Stimulated activated CD4-positive, alpha-beta T cell treated with anti-CD3 and anti-CD28 coated beads, TNF-alpha, amount 100 ng/mL, for 4 hours (primary cell): ENCODE data around the gene MCM9.
A peak's percentile ranks its signal among the peaks of the same experiment; 100 is the strongest.

Source experiments
- DNase-seq, 3 experiments: peaks; one replicate each; pipeline ENCODE4 v3.0.0-alpha.2; 2020; ENCODE audit warnings: low read depth in 3 of 3

The MCM9 gene

GRCh38 chr6:118865100-118865391, 69.9 kb downstream of the MCM9 start:
- no peak for DNase-seq

GRCh38 chr6:118864341-118865099, 70.4 kb downstream of the MCM9 start:
- DNase-seq = no peak

GRCh38 chr6:118862443-118862842, 72.5 kb downstream of the MCM9 start:
- DNase-seq = no peak

- no peak for DNase-seq
Observed at GRCh38 chr6:118860880-118861279, 74.1 kb downstream of the MCM9 start.

GRCh38 chr6:118860363-118860762, 74.6 kb downstream of the MCM9 start:
- no peak for DNase-seq

- no peak for DNase-seq
Observed at GRCh38 chr6:118859517-118860064, 75.4 kb downstream of the MCM9 start.

GRCh38 chr6:118856301-118856700, 78.7 kb downstream of the MCM9 start:
- DNase-seq = no peak

- DNase-seq = no peak
Observed at GRCh38 chr6:118853408-118853807, 81.6 kb downstream of the MCM9 start.

- DNase-seq = no peak
Observed at GRCh38 chr6:118844915-118845314, 90.0 kb downstream of the MCM9 start.

GRCh38 chr6:118843685-118844390, 91.1 kb downstream of the MCM9 start:
- no peak for DNase-seq

- no peak for DNase-seq
Observed at GRCh38 chr6:118830691-118831090, 104.3 kb downstream of the MCM9 start.

GRCh38 chr6:118829817-118830478, 105.0 kb downstream of the MCM9 start:
- no peak for DNase-seq

GRCh38 chr6:118826096-118826495, 108.9 kb downstream of the MCM9 start:
- no peak for DNase-seq

- no peak for DNase-seq
Observed at GRCh38 chr6:118825661-118826060, 109.3 kb downstream of the MCM9 start.

GRCh38 chr6:118815495-118815894, 119.5 kb downstream of the MCM9 start:
- DNase-seq = no peak

GRCh38 chr6:118813775-118814174, 121.2 kb downstream of the MCM9 start:
- no peak for DNase-seq

- DNase-seq = no peak
Observed at GRCh38 chr6:118812970-118813369, 122.0 kb downstream of the MCM9 start.

GRCh38 chr6:118810420-118811027, 124.4 kb downstream of the MCM9 start:
- DNase-seq = peak; percentile 18 to 37 (median 35)

GRCh38 chr6:118808793-118809638, 125.9 kb downstream of the MCM9 start:
- no peak for DNase-seq

- no peak for DNase-seq
Observed at GRCh38 chr6:118804091-118804490, 130.9 kb downstream of the MCM9 start.

- DNase-seq = no peak
Observed at GRCh38 chr6:118801257-118801656, 133.7 kb downstream of the MCM9 start.
